HFFc6 (cell line): ENCODE data around the gene EPHB1. TPM values are rescaled to one million over a fixed set of nuclear protein-coding genes. Genes with fewer than 3 reads are reported as not detected.

Experiments used
- DNase-seq: peaks from one replicate; pipeline ENCODE4 v3.0.0-alpha.2; 2018
- H3K27ac Mint-ChIP-seq: 2 replicates; pipeline ENCODE4 v1.8.0; 2020; ENCODE audit warnings: mild to moderate bottlenecking, mixed read lengths
- H3K27me3 Mint-ChIP-seq: 2 replicates; pipeline ENCODE4 v1.8.0; 2021; ENCODE audit warnings: mild to moderate bottlenecking, moderate library complexity, mixed read lengths; ENCODE audit not compliant: insufficient read depth
- H3K36me3 Mint-ChIP-seq: 2 replicates; pipeline ENCODE4 v1.8.0; 2021; ENCODE audit warnings: low read depth, mixed read lengths
- H3K4me1 Mint-ChIP-seq: 2 replicates; pipeline ENCODE4 v1.8.0; 2020; ENCODE audit warnings: low read depth, mixed read lengths
- H3K4me3 Mint-ChIP-seq: 2 replicates; pipeline ENCODE4 v1.8.0; 2020; ENCODE audit warnings: mild to moderate bottlenecking, moderate library complexity, mixed read lengths
- H3K9me3 Mint-ChIP-seq: 2 replicates; pipeline ENCODE4 v1.8.0; 2020; ENCODE audit warnings: mild to moderate bottlenecking, mixed read lengths
- total RNA-seq, 6 experiments: library from RNA; stranded (reverse); fragmentation: NEBNext Ultra II Directional; extraction: Animal tissue kit (Norgen Biotek cat#: 25700); gene quantifications; 2 replicates in 1 of 6; 3 replicates in 5 of 6; pipeline ENCODE4 v1.2.3, GENCODE V29; 2021
- TF ChIP-seq, protein P1 (sequence below): fragments of 200-600 bp; sonication (generic); IDR thresholded peaks from 2 replicates; pipeline ENCODE4 v1.5.0; 2021; ENCODE audit warnings: antibody characterized with exemption, mild to moderate bottlenecking

The EPHB1 gene
- total RNA-seq, 6 experiments from 2014 or later, result 0.88 to 2.6 (median 1.0) TPM

DNA sequence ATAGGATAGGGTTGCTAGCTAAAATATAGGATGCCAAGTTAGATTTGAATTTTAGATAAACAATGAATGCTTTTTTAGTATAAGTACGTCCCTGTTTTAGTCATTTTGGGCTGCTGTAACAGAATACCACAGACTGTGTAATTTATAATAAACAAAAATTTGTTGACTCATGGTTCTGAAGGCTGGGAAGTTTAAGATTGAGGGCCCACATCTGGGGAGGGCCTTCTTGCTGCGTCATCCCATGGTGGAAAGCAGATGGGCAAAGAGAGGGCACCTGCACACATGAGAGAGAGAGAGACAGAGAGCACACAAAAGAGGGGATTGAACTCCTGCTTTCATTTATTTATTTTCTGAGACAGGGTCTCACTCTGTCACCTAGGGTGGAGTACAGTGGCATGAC is 246.5 kb downstream of the EPHB1 start:
- DNase-seq, result peak; percentile 9
- Mint-ChIP-seq H3K27me3 (peaks cover 2% of the 10 kb centered on the region; the same call in 1 of the 2 replicates), H3K36me3 (no peaks in the 10 kb centered on the region), H3K9me3 (no peaks in the 10 kb centered on the region; the same call in 1 of the 2 replicates), H3K4me1 (peaks cover 10% of the 10 kb centered on the region), H3K4me3 (no peak overlapping the region), H3K27ac (no peak overlapping the region)
- TF ChIP-seq, protein P1, sequence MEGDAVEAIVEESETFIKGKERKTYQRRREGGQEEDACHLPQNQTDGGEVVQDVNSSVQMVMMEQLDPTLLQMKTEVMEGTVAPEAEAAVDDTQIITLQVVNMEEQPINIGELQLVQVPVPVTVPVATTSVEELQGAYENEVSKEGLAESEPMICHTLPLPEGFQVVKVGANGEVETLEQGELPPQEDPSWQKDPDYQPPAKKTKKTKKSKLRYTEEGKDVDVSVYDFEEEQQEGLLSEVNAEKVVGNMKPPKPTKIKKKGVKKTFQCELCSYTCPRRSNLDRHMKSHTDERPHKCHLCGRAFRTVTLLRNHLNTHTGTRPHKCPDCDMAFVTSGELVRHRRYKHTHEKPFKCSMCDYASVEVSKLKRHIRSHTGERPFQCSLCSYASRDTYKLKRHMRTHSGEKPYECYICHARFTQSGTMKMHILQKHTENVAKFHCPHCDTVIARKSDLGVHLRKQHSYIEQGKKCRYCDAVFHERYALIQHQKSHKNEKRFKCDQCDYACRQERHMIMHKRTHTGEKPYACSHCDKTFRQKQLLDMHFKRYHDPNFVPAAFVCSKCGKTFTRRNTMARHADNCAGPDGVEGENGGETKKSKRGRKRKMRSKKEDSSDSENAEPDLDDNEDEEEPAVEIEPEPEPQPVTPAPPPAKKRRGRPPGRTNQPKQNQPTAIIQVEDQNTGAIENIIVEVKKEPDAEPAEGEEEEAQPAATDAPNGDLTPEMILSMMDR, result no peak

DNA sequence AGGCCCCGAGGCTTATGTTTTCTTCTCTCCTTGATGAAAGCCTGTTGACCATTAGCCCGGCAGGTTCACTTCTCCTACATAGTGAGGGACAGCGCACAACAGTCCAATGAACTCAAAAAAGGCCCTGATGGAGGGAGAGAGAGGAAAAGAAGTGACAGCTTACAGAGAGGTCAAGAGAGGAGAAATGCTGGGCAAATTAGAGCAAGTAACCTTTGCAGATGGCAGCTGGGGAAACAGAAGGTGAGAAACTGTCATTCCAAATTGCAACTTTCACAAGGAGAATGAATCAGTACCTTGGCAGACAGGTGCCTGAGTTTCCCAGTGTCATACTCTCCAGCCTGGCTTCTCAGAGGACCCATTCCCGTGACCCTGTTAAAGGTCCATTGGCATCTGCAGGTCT is 252.0 kb downstream of the EPHB1 start:
- Mint-ChIP-seq H3K36me3 (no peaks in the 10 kb centered on the region), H3K4me1 (no peaks in the 10 kb centered on the region), H3K9me3 (no peaks in the 10 kb centered on the region; the same call in 1 of the 2 replicates), H3K27me3 (peaks cover 2% of the 10 kb centered on the region; the same call in 1 of the 2 replicates), H3K4me3 (no peak overlapping the region), H3K27ac (no peak overlapping the region)
- TF ChIP-seq, protein P1, result no peak
- DNase-seq, result no peak

DNA sequence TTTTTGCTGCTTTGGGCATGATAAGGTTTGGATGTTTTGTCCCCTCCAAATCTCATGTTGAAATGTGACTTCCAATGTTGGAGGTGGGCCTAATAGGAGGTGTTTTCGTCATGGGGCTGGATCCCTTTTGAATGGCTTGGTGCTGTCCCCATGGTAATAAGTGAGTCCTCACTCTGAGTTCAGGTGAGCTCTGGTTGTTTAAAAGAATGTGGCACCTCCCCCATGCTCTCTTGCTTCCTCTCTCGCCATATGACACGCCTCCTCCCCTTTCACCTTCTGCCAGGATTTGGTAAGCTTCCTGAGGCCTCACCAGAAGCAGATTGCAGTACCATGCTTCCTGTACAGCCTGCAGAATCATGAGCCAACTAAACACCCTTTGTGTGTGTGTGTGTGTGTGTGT is 255.5 kb downstream of the EPHB1 start:
- no peaks in the 10 kb centered on the region for H3K4me1 Mint-ChIP-seq
- TF ChIP-seq, protein P1, result no peak
- no peaks in the 10 kb centered on the region for H3K36me3 Mint-ChIP-seq
- no peak overlapping the region for H3K4me3 Mint-ChIP-seq
- DNase-seq, result no peak
- no peaks in the 10 kb centered on the region; the same call in 1 of the 2 replicates for H3K9me3 Mint-ChIP-seq
- H3K27me3 Mint-ChIP-seq, result no peaks in the 10 kb centered on the region
- no peak overlapping the region for H3K27ac Mint-ChIP-seq

DNA sequence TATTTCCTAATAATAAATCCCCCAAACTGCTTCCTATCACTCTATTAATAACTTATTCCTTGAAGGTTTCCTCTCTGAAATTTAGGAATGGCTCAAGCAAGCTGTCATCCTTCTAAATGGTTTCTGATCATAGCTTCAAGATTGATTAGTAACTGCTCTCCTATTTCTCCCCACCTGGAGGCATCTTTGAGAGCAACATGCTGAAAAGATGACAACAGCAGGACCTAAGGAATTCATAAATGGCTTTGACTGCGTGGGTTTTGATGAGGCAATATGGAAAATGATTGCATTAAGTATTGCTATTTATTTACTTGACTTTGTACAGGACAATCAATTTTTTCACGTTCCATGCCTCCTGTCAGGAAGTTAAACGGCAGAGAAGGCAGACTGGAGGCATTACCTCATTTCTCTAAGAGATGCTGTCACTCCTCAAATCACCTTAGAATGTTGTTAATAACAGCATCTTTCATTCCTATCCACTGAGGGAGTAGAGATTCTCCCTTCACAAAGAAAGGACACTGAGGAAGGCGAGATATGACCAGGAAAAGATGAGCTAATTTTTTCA is 256.4 kb downstream of the EPHB1 start:
- H3K9me3 Mint-ChIP-seq, result no peaks in the 10 kb centered on the region; the same call in 1 of the 2 replicates
- H3K36me3 Mint-ChIP-seq, result no peaks in the 10 kb centered on the region
- TF ChIP-seq, protein P1, result no peak
- no peaks in the 10 kb centered on the region for H3K27me3 Mint-ChIP-seq
- H3K4me1 Mint-ChIP-seq, result no peaks in the 10 kb centered on the region
- DNase-seq, result no peak
- H3K4me3 Mint-ChIP-seq, result no peak overlapping the region
- no peak overlapping the region for H3K27ac Mint-ChIP-seq

DNA sequence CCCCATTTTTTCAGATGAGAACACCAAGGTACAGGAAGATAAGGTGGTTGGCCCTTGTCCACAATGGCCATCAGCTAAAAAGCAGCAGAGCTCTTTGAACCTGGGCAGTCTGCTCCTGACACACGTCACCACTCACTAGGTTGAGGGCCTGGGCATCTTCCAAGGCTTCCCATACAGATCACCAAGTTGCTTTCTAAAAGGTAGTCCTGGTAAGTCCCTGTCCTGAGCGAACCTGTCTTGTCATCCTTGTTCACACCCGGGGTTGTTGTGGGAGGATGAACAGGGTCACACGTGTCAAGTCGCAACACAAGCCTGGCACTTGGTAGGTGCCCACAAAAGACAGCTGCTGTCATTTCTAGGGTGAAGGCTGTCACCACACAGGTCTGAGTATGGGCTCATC is 260.4 kb downstream of the EPHB1 start:
- Mint-ChIP-seq H3K4me1 (peaks cover 6% of the 10 kb centered on the region; the same call in 1 of the 2 replicates), H3K27ac (no peak overlapping the region), H3K4me3 (no peak overlapping the region), H3K27me3 (no peaks in the 10 kb centered on the region), H3K36me3 (no peaks in the 10 kb centered on the region), H3K9me3 (no peaks in the 10 kb centered on the region)
- TF ChIP-seq, protein P1, result no peak
- no peak for DNase-seq
